ENCODE data around the gene PRSS57.

The PRSS57 gene

GRCh38 chr19:652467-653389, 42.5 kb downstream of the PRSS57 start:
- DNase-seq (ENCODE audit: low read depth in 2 of 2) = no peak

- DNase-seq (ENCODE audit: low read depth in 2 of 2) = no peak
Measured at GRCh38 chr19:651991-652390, 43.3 kb downstream of the PRSS57 start.

- no peak for DNase-seq (ENCODE audit: low read depth in 2 of 2)
Measured at GRCh38 chr19:651114-651818, 44.0 kb downstream of the PRSS57 start.

- no peak for DNase-seq (ENCODE audit: low read depth in 2 of 2)
Measured at GRCh38 chr19:650121-650520, 45.1 kb downstream of the PRSS57 start.

- DNase-seq (ENCODE audit: low read depth in 2 of 2) = no peak
Measured at GRCh38 chr19:648904-649801, 46.1 kb downstream of the PRSS57 start.

GRCh38 chr19:648305-648704, 46.9 kb downstream of the PRSS57 start:
- no peak for DNase-seq (ENCODE audit: low read depth in 2 of 2)

- no peak for DNase-seq (ENCODE audit: low read depth in 2 of 2)
Measured at GRCh38 chr19:647566-648284, 47.5 kb downstream of the PRSS57 start.

- no peak for DNase-seq (ENCODE audit: low read depth in 2 of 2)
Measured at GRCh38 chr19:646779-647565, 48.3 kb downstream of the PRSS57 start.

GRCh38 chr19:645912-646778, 49.1 kb downstream of the PRSS57 start:
- DNase-seq (ENCODE audit: low read depth in 2 of 2) = no peak

GRCh38 chr19:644789-645188, 50.5 kb downstream of the PRSS57 start:
- no peak for DNase-seq (ENCODE audit: low read depth in 2 of 2)

GRCh38 chr19:644363-644762, 50.9 kb downstream of the PRSS57 start:
- no peak for DNase-seq (ENCODE audit: low read depth in 2 of 2)

- no peak for DNase-seq (ENCODE audit: low read depth in 2 of 2)
Measured at GRCh38 chr19:643736-644135, 51.5 kb downstream of the PRSS57 start.

- no peak for DNase-seq (ENCODE audit: low read depth in 2 of 2)
Measured at GRCh38 chr19:642767-643727, 52.2 kb downstream of the PRSS57 start.

GRCh38 chr19:641702-642101, 53.5 kb downstream of the PRSS57 start:
- DNase-seq (ENCODE audit: low read depth in 2 of 2) = no peak

GRCh38 chr19:640606-641189, 54.6 kb downstream of the PRSS57 start:
- no peak for DNase-seq (ENCODE audit: low read depth in 2 of 2)

GRCh38 chr19:640161-640558, 55.1 kb downstream of the PRSS57 start:
- DNase-seq (ENCODE audit: low read depth in 2 of 2) = no peak

- DNase-seq (ENCODE audit: low read depth in 2 of 2) = peak; percentile 92 to 93
Measured at GRCh38 chr19:639253-640160, 55.7 kb downstream of the PRSS57 start, which contains the start of gene FGF22. FGF22 (plus strand) TSS chr19:639879; CDS start chr19:639926, 47 bp downstream.

All from stimulated activated CD8-positive, alpha-beta memory T cell treated with anti-CD3 and anti-CD28 coated beads, Interleukin-15, amount 100 ng/mL, for 48 hours (primary cell).